Activated CD4-positive, alpha-beta T cell treated with anti-CD3 and anti-CD28 coated beads for 24 hours (primary cell): Measurements from ENCODE around the gene TCF4.
A peak's percentile ranks its signal among the peaks of the same experiment; 100 is the strongest.

Experiments used
- DNase-seq, 2 donors: peaks; one replicate each; pipeline ENCODE4 v3.0.0-alpha.2; 2020; ENCODE audit warnings: low read depth in 2 of 2

Gene TCF4

GRCh38 chr18:55588111-55588869 lies at the start of gene TCF4:
Gene TCF4, minus strand, starts transcription at chr18:55588192. Its CDS starts 1,076 bp downstream, at chr18:55587116.
- no peak for DNase-seq

GRCh38 chr18:55637204-55637603 lies 49.2 kb upstream of the TCF4 start:
- DNase-seq: no peak

- DNase-seq: no peak
These were observed 47.4 kb upstream of the TCF4 start for GRCh38 chr18:55635439-55635838.

- no peak for DNase-seq
These were observed 46.6 kb upstream of the TCF4 start for GRCh38 chr18:55634545-55634944.

- DNase-seq: no peak
These were observed 45.0 kb upstream of the TCF4 start for GRCh38 chr18:55633032-55633431.

- DNase-seq: no peak
These were observed 41.1 kb upstream of the TCF4 start for GRCh38 chr18:55629133-55629532.

- DNase-seq: no peak
These were observed 39.0 kb upstream of the TCF4 start for GRCh38 chr18:55627007-55627406.

GRCh38 chr18:55625901-55626300 lies 37.9 kb upstream of the TCF4 start:
- DNase-seq: no peak

- no peak for DNase-seq
These were observed 35.6 kb upstream of the TCF4 start for GRCh38 chr18:55623626-55624025.

- DNase-seq: no peak
These were observed 22.5 kb upstream of the TCF4 start for GRCh38 chr18:55610506-55610905.

GRCh38 chr18:55609160-55609825 lies 21.3 kb upstream of the TCF4 start:
- DNase-seq: no peak

GRCh38 chr18:55608497-55608896 lies 20.5 kb upstream of the TCF4 start:
- DNase-seq: no peak

- no peak for DNase-seq
These were observed 19.8 kb upstream of the TCF4 start for GRCh38 chr18:55607773-55608172.

- DNase-seq: no peak
These were observed 17.8 kb upstream of the TCF4 start for GRCh38 chr18:55605733-55606338.

- DNase-seq: no peak
These were observed 15.8 kb upstream of the TCF4 start for GRCh38 chr18:55603775-55604174.

- DNase-seq: no peak
These were observed 5.9 kb upstream of the TCF4 start for GRCh38 chr18:55593888-55594287.

GRCh38 chr18:55592572-55592971 lies 4.6 kb upstream of the TCF4 start:
- DNase-seq: no peak

- no peak for DNase-seq
These were observed 4.1 kb upstream of the TCF4 start for GRCh38 chr18:55592106-55592505.

GRCh38 chr18:55589625-55590291 lies 1.8 kb upstream of the TCF4 start:
- DNase-seq: peak; percentile 47 to 48

GRCh38 chr18:55588870-55589595 lies 1.0 kb upstream of the TCF4 start:
- no peak for DNase-seq

- DNase-seq: no peak
These were observed 428 bp downstream of the TCF4 start for GRCh38 chr18:55587418-55588110.
